GM12878 (cell line): ENCODE data around the gene MYG1. TPM values are rescaled to one million over a fixed set of nuclear protein-coding genes. Genes with fewer than 3 reads are reported as not detected.

Experiments
- ATAC-seq: fragments of 200-7000 bp; cut with Tn5 transposase; 3 replicates; pipeline ENCODE4 v1.9.1; 2020; ENCODE audit warnings: mild to moderate bottlenecking, moderate library complexity
- BruUV-seq: library from RNA; stranded (reverse); fragments of 400-500 nt; replicated peaks from 2 replicates; lab custom pipeline; 2021; lab: Mats Ljungman, UMichigan
- CTCF ChIA-PET: fragments of 300-600 bp; sonication (Branson Sonifier 250); formaldehyde crosslinking; extraction: SDS; loops from one replicate; lab custom pipeline; 2021; ENCODE audit warnings: inconsistent platforms; lab: Yijun Ruan, JAX
- POLR2A ChIA-PET: fragments of 350-600 bp; formaldehyde crosslinking; extraction: SDS; loops from one replicate; lab custom pipeline; 2021; ENCODE audit warnings: inconsistent platforms; lab: Charles Lee
- RAD21 ChIA-PET: fragments of 300-600 bp; sonication (Branson Sonifier 250); formaldehyde crosslinking; loops from one replicate; lab custom pipeline; 2023; ENCODE audit warnings: antibody characterized with exemption; ENCODE audit not compliant: unreplicated experiment; lab: Charles Lee
- SMC1A ChIA-PET: fragments of 300-600 bp; sonication (Branson Sonifier 250); formaldehyde crosslinking; loops from one replicate; lab custom pipeline; 2023; ENCODE audit not compliant: unreplicated experiment, uncharacterized antibody; lab: Charles Lee
- DNase-seq: peaks from one replicate; pipeline ENCODE4 v3.0.0-alpha.2; 2011; ENCODE audit warnings: low read depth, low spot score
- FAIRE-seq: peaks from 3 replicates; lab custom pipeline; 2011; peaks lifted over from hg19 to GRCh38; lab: Jason Lieb, UNC
- H2AFZ ChIP-seq: 2 replicates; pipeline ENCODE4 v1.6.0; 2011; ENCODE audit warnings: low read depth, low read length, control low read depth; ENCODE audit not compliant: control insufficient read depth
- H3K27ac ChIP-seq: 2 replicates; pipeline ENCODE4 v1.5.1; 2011; ENCODE audit warnings: control low read depth; ENCODE audit not compliant: control insufficient read depth, insufficient read depth
- H3K27me3 ChIP-seq, 2 experiments: replicated peaks in 1 of 2; 2 replicates each; pipeline versions ENCODE4 v1.6.0 to v1.6.1; 2011; ENCODE audit warnings: low read length in 1 of 2; ENCODE audit not compliant: control insufficient read depth in 2 of 2, insufficient read depth in 2 of 2
- H3K36me3 ChIP-seq, 2 experiments: 2 replicates each; pipeline ENCODE4 v1.5.1; 2011; ENCODE audit warnings: low read length in 1 of 2; ENCODE audit not compliant: control insufficient read depth in 2 of 2, insufficient read depth in 2 of 2
- H3K4me1 ChIP-seq: 2 replicates; pipeline ENCODE4 v1.6.1; 2011; ENCODE audit warnings: mild to moderate bottlenecking, low read length, moderate library complexity, mixed read lengths; ENCODE audit not compliant: control insufficient read depth, insufficient read depth
- H3K4me2 ChIP-seq: 2 replicates; pipeline ENCODE4 v1.6.0; 2011; ENCODE audit warnings: control low read depth; ENCODE audit not compliant: control insufficient read depth, insufficient read depth
- H3K4me3 ChIP-seq: fragments of 200-600 bp; sonication (generic); 2 replicates; pipeline ENCODE4 v1.5.1; 2016
- H3K79me2 ChIP-seq: 2 replicates; pipeline ENCODE4 v1.6.0; 2011; ENCODE audit warnings: low read length; ENCODE audit not compliant: control insufficient read depth, insufficient read depth
- H3K9ac ChIP-seq: 2 replicates; pipeline ENCODE4 v1.8.0; 2011; ENCODE audit warnings: low read length, control low read depth, mixed read lengths; ENCODE audit not compliant: control insufficient read depth, insufficient read depth
- H3K9me3 ChIP-seq: replicated peaks from 3 replicates; pipeline ENCODE4 v1.5.1; 2011; ENCODE audit warnings: mild to moderate bottlenecking, low read length; ENCODE audit not compliant: control insufficient read depth, insufficient read depth
- H4K20me1 ChIP-seq: 2 replicates; pipeline ENCODE4 v1.6.0; 2011; ENCODE audit not compliant: control insufficient read depth, insufficient read depth
- CHD4 ChIP-seq: fragments of 200-600 bp; sonication (generic); IDR thresholded peaks from 2 replicates; pipeline ENCODE4 v1.6.1; 2016; ENCODE audit warnings: mild to moderate bottlenecking
- CUX1 ChIP-seq: IDR thresholded peaks from 2 replicates; pipeline ENCODE4 v1.6.1; 2012; ENCODE audit warnings: improper control_type of control experiment, low read depth, low read length; ENCODE audit not compliant: insufficient replicate concordance
- JUNB ChIP-seq: IDR thresholded peaks from 2 replicates; pipeline ENCODE4 v1.6.1; 2016; ENCODE audit warnings: antibody characterized with exemption, mild to moderate bottlenecking
- NFYA ChIP-seq: IDR thresholded peaks from 2 replicates; pipeline ENCODE4 v1.6.1; 2011; ENCODE audit warnings: low read depth, mild to moderate bottlenecking, low read length, improper control_type of control experiment, borderline replicate concordance
- WRNIP1 ChIP-seq: IDR thresholded peaks from 2 replicates; pipeline ENCODE4 v1.6.1; 2011; ENCODE audit warnings: low read depth, low read length, improper control_type of control experiment, borderline replicate concordance
- YY1 ChIP-seq: IDR thresholded peaks from 2 replicates; pipeline ENCODE4 v1.6.1; 2011; ENCODE audit warnings: low read depth, mild to moderate bottlenecking, low read length
- WGBS: methylation state at CpG from one replicate; pipeline ENCODE4 v1.1.6; 2016; ENCODE audit warnings: low lambda C conversion rate; ENCODE audit not compliant: insufficient replicate concordance, insufficient coverage; ENCODE audit errors: missing lambda C conversion rate; 5-methylcytosine and 5-hydroxymethylcytosine counted together
- in situ Hi-C: fragments of 300-500 bp; cut with MboI; formaldehyde crosslinking; loops from 9 replicates; pipeline ENCODE4 v1.14.3; 2018; ENCODE audit warnings: mixed read lengths
- intact Hi-C: fragments of 100-400 bp; cut with micrococcal nuclease; formaldehyde crosslinking; loops from one replicate; pipeline ENCODE4 v1.14.2; 2022; ENCODE audit not compliant: unreplicated experiment
- polyA plus RNA-seq, 11 experiments: library from polyadenylated mRNA; depleted of rRNA in 4 of 11; unstranded in 6 of 11; stranded (reverse) in 5 of 11; fragments of >200 nt; fragmentation: Nextera tagmentation in 4 of 11; fragmentation: Illumina TruSeq in 1 of 11; extraction: Ambion mirVana in 4 of 11; extraction: Trizol in 1 of 11; gene quantifications; 1 replicate in 1 of 11; 2 replicates in 10 of 11; pipeline versions ENCODE4 v1.2.1 to v1.2.3, GENCODE V29; 2011 to 2016; ENCODE audit warnings: inconsistent platforms in 2 of 11, missing spikeins in 2 of 11, low read depth in 1 of 11
- total RNA-seq, 4 experiments: library from RNA; depleted of rRNA in 3 of 4; stranded (reverse); fragments of >200 nt in 3 of 4; fragmentation: Illumina TruSeq in 1 of 4; extraction: Trizol in 1 of 4; gene quantifications; 2 replicates each; pipeline versions ENCODE4 v1.2.1 to v1.2.3, GENCODE V29; 2013 to 2021

The MYG1 gene
- total and polyA plus RNA-seq, 10 of the 15 experiments (the other 5 are each of a cell fraction or from before 2014, with no cell fraction given) = 20.7 to 81.0 (median 49.4) TPM

GRCh38 chr12:53253298-53253697, 46.2 kb upstream of the MYG1 start:
- in situ Hi-C loops (no loop called here), intact Hi-C loops (loop anchor here (2.0 kb wide), 1 partner anchor 32 kb away; no protein-coding TSS in a partner anchor)
- no TSS peak for BruUV-seq
- no peaks in the 10 kb centered on the region for H3K9me3 ChIP-seq
- H3K27ac ChIP-seq = no peak overlapping the region
- H3K4me2 ChIP-seq = peak overlapping the region; percentile 73
- H2AFZ ChIP-seq = no peak overlapping the region
- WGBS = 82% methylated on average over 13 of the region's 13 CpGs
- DNase-seq = no peak
- H3K79me2 ChIP-seq = peaks cover 13% of the 10 kb centered on the region
- peaks cover 0 to 4% of the 10 kb centered on the region in 2 experiments; a peak in 1 of 4 replicates for H3K36me3 ChIP-seq
- peak overlapping the region; percentile 91 for H3K9ac ChIP-seq
- H3K4me1 ChIP-seq = peaks cover 28% of the 10 kb centered on the region
- no peak for TF ChIP-seq NFYA
- TF ChIP-seq YY1 = no peak
- TF ChIP-seq CUX1 = no peak
- TF ChIP-seq CHD4 = no peak
- TF ChIP-seq WRNIP1 = no peak
- TF ChIP-seq JUNB = no peak
- no peak for FAIRE-seq
- ChIA-PET RAD21 (interaction anchor here (1.6 to 4.3 kb wide), 3 partner anchors 15 to 93 kb away, joined by 3 to 101 read pairs (median 28); partner anchors contain the start of gene ESPL1), POLR2A (interaction anchor here (1.0 to 4.0 kb wide), 4 partner anchors 13 to 70 kb away, joined by 3 to 19 read pairs (median 4); partner anchors contain the start of gene ESPL1), CTCF (interaction anchor here (0.7 to 7.4 kb wide), 10 partner anchors 8 to 187 kb away, joined by 3 to 136 read pairs (median 4); partner anchors contain the start of genes ESPL1, ITGB7 and MYG1), SMC1A (interaction anchor here (0.7 to 6.4 kb wide), 5 partner anchors 15 to 93 kb away, joined by 3 to 63 read pairs (median 7); partner anchors contain the start of genes ESPL1 and PFDN5)
- H4K20me1 ChIP-seq = no peaks in the 10 kb centered on the region
- ATAC-seq = no peak
- peak overlapping the region; percentile 99 for H3K4me3 ChIP-seq
- H3K27me3 ChIP-seq = no peaks in the 10 kb centered on the region
